ENCODE results near the gene CCDC146.
"Not testable (repeated sequence)": the region's sequence is repeated elsewhere in the genome, so short reads cannot be mapped to it uniquely, and the experiment has no call there.

- not testable (repeated sequence) for TF ChIP-seq HNF4G (IDR thresholded peaks at IDR 0.05); CTCF (IDR thresholded peaks at IDR 0.05; ENCODE audit: low read depth, low read length, missing input control); RXRA (IDR thresholded peaks at IDR 0.05); RAD21 (IDR thresholded peaks at IDR 0.05); TAF1 (conservative IDR thresholded peaks at IDR 0.05); NR2F2 (IDR thresholded peaks at IDR 0.05); FOXA1 (IDR thresholded peaks at IDR 0.05); SP1 (IDR thresholded peaks at IDR 0.05); FOXA2 (IDR thresholded peaks at IDR 0.05); YY1 (IDR thresholded peaks at IDR 0.05); GABPA (IDR thresholded peaks at IDR 0.05 in 1 of 2, conservative IDR thresholded peaks at IDR 0.05 in 1 of 2)
- TF ChIP-seq, protein P1, sequence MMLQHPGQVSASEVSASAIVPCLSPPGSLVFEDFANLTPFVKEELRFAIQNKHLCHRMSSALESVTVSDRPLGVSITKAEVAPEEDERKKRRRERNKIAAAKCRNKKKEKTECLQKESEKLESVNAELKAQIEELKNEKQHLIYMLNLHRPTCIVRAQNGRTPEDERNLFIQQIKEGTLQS (IDR thresholded peaks at IDR 0.05) = not testable (repeated sequence)
- TF ChIP-seq, protein P2, sequence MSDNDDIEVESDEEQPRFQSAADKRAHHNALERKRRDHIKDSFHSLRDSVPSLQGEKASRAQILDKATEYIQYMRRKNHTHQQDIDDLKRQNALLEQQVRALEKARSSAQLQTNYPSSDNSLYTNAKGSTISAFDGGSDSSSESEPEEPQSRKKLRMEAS (IDR thresholded peaks at IDR 0.05) = not testable (repeated sequence)
Measured at GRCh38 chr7:77102671-77103070, 19.7 kb upstream of the CCDC146 start.
